ENCODE data around the gene CTXN1. TPM values are rescaled to one million over a fixed set of nuclear protein-coding genes. Genes with fewer than 3 reads are reported as not detected.

The CTXN1 gene
- total and polyA plus RNA-seq, 2 donors (not counting 3 experiments of a cell fraction or from before 2014, with no cell fraction given): 16.0 to 27.6 TPM

DNA sequence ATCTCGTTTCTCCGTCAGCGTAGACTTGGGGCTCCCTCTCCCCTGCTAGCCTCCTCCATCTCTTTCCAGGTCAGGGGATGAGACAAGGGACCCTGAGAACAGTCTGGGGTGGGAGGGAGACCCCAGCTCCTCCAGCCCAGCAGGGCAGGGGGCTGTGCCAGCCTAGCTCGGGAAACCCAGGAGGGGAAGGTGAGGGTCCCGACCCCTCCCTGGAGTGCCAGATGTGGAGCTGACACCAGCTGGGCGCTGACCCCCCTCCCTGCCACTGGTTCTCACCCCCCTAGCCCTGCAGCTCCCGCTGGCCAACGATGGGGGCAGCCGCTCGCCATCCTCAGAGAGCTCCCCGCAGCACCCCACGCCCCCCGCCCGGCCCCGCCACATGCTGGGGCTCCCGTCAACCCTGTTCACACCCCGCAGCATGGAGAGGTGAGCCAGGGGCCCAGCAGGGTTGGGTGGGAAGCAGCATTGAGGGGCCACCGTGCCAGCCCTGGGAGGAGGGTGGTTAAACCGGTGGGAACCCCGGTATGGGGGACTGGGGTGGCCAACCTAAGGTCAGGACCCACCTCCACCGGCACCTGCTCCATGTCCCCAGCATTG lies 16.4 kb downstream of the CTXN1 start:
- no peak overlapping the region for H3K9ac ChIP-seq (replicated peaks; ENCODE audit: extremely low read depth, insufficient read depth, low read length)
- H3K4me1 ChIP-seq (ENCODE audit: control insufficient read depth, extremely low read depth, insufficient read depth, low read length): peaks cover 5% of the 10 kb centered on the region
- no peaks in the 10 kb centered on the region for H3K9me3 ChIP-seq (replicated peaks; ENCODE audit: control insufficient read depth, insufficient read depth, low read length)
- no peaks in the 10 kb centered on the region for H4K20me1 ChIP-seq (replicated peaks; ENCODE audit: control insufficient read depth, extremely low read depth, insufficient read depth, low read length)
- POLR2A ChIA-PET: interaction anchor here (0.7 kb wide), 1 partner anchor 49 kb away, joined by 3 read pairs; no protein-coding TSS in a partner anchor
- peaks cover 22% of the 10 kb centered on the region for H3K79me2 ChIP-seq (ENCODE audit: control insufficient read depth, insufficient read depth, low read length)
- no peak overlapping the region for H3K4me2 ChIP-seq (ENCODE audit: insufficient read depth, low read length)
- FAIRE-seq (no peak), DNase-seq (ENCODE audit: low read depth, low spot score) (no peak)
- no peaks in the 10 kb centered on the region for H3K9me1 ChIP-seq (replicated peaks; ENCODE audit: control insufficient read depth, extremely low read depth, insufficient read depth, low read length)
- no peak overlapping the region for H3K4me3 ChIP-seq (replicated peaks in 1 of 3; ENCODE audit: insufficient read depth in 1 of 3, low read depth in 1 of 3, low read length in 3 of 3)
- no peaks in the 10 kb centered on the region for H3K27me3 ChIP-seq (ENCODE audit: control insufficient read depth in 2 of 2, insufficient read depth in 2 of 2, low read length in 2 of 2)
- H2AFZ ChIP-seq (ENCODE audit: low read depth, low read length): no peak overlapping the region
- intact Hi-C loops (cut with micrococcal nuclease) (no loop called here), dilution Hi-C loops (cut with MboI; ENCODE audit: extremely low pct_ligation_motif_present, low sequenced_read_pairs) (no loop called here)
- H3K27ac ChIP-seq (ENCODE audit: insufficient read depth, low read depth, low read length): no peak overlapping the region
- CTCF ChIA-PET: no interaction called here
- BruUV-seq (replicated peaks): no TSS peak
- peaks cover 0 to 23% of the 10 kb centered on the region in 2 experiments for H3K36me3 ChIP-seq (ENCODE audit: control insufficient read depth in 2 of 2, extremely low read depth in 1 of 2, insufficient read depth in 2 of 2, low read length in 2 of 2)
- no peak for TF ChIP-seq MAX (IDR thresholded peaks at IDR 0.05; ENCODE audit: insufficient read depth, insufficient read length)
- TF ChIP-seq POLR2AphosphoS5 (IDR thresholded peaks at IDR 0.05; ENCODE audit: insufficient read depth, low read depth, low read length): no peak
- TF ChIP-seq CTCF (IDR thresholded peaks at IDR 0.05; ENCODE audit: extremely low read depth in 1 of 2, insufficient read depth in 1 of 2, low read depth in 1 of 2, low read length in 2 of 2): no peak
- TF ChIP-seq MYC (IDR thresholded peaks at IDR 0.05; ENCODE audit: low read depth, low read length): no peak
